GM18526 (cell line): ENCODE results near the gene CD34.

Experiments
- POLR2A ChIP-seq: IDR thresholded peaks from 3 replicates; pipeline ENCODE4 v1.6.1; 2011; ENCODE audit not compliant: insufficient read length; ENCODE audit errors: extremely low read depth

Gene CD34

DNA sequence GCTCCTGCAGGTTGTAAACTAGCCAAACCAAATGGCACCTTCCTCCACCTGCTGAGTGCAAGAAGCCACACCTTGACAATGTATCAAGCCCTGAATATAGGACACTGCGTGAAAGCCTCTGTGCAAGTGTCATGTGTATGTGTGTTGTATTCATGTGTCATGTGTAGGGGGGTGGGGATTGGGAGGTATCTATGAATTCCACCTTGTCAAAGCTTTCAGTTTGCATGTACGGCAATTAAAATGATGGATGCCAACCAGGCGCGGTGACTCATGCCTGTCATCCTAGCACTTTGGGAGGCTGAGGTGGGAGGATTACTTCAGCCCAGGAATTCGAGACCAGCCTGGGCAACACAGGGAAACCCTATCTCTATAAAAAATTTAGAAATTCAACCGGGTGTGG, 19.8 kb downstream of the CD34 start:
- TF ChIP-seq POLR2A = no peak

DNA sequence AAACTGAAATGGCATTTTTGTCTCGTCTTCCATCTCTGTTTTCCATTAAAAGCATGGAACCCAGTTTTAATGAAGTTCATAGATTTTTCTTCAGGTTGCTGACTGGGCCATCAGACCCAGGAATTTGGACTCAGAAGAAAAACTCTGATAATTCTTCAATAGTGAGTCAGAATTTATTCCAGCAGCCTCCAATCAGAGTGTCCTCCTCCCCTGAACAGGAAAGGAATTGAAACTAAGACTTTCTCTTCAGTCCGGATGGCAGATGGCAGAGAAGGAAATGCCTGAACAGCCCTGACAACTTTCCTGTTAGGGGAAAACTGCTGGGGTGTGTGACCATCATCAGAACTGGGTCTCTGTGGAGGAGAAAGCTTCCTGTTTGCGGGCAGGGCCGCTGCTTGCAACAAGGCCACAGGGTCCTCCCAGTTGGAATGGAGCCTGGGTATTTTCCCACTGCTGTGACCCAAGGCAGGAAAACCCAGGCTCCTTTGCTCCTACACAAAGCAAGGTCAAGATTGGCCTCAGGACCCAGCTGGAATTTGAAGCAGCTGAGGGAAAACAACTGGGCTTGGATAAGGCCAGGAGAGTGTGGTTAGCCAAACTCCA, 20.7 kb downstream of the CD34 start:
- no peak for TF ChIP-seq POLR2A

DNA sequence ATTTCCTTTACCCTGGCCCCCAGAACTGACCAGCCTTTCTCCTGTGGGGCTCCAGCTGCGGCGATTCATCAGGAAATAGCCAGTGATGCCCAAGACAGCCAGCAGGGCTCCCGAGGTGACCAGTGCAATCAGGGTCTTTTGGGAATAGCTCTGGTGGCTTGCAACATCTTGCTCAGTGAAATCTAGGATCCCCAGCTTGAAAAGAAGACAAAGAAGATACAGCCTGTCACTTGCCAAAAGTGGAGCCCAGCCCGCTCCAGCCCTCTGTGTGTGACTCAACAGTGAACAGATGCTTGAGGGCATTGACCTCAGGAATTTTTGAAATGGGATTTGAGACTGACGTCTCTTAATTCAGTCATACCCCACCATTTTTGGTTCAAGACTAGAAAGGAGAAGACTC, 22.3 kb downstream of the CD34 start:
- TF ChIP-seq POLR2A = no peak

DNA sequence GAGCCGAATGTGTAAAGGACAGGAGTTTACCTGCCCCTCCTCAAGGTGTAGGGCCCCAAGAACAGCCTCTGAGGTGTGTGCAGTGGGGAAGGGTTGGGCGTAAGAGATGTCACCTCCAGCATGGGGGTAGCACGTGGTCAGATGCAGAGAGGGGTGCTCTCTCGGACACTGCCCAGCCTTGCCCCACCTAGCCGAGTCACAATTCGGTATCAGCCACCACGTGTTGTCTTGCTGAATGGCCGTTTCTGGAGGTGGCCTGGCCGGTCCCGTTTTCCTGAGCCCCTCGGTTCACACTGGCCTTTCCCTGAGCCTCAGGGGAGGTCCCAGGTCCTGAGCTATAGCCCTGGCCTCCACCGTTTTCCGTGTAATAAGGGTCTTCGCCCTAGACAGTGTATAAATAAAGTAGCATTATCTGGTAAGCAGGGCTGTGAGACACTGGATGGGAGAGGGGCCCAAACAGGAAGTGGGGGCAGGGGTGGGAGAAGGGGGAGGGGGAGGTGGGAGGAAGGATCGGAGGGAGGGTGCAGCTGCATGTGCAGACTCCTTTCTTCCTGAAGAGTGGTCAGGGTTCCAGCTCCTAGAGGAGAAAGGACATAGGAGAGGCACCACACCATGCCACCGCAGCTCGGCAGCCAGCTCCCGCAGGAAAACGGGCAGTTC, 23.3 kb downstream of the CD34 start:
- TF ChIP-seq POLR2A = no peak

DNA sequence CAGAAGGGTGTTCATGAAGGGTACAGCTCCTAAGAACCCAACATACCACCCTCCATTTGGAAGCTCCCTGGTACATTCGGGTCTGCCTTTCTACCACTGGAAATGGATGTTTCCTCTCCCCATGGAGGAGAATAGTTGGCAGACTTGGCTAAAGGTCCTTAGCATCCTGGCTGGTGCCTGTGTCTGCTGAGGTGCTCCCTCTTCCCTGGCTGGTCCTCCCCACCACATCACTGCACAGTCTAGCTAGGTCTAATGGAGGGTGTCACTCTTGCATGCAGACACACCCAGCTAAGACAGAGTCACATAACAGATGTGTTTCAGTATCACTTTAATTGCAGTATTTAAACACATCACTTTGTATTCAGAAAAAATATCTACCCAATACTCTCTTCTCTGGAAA, 24.7 kb downstream of the CD34 start:
- no peak for TF ChIP-seq POLR2A

DNA sequence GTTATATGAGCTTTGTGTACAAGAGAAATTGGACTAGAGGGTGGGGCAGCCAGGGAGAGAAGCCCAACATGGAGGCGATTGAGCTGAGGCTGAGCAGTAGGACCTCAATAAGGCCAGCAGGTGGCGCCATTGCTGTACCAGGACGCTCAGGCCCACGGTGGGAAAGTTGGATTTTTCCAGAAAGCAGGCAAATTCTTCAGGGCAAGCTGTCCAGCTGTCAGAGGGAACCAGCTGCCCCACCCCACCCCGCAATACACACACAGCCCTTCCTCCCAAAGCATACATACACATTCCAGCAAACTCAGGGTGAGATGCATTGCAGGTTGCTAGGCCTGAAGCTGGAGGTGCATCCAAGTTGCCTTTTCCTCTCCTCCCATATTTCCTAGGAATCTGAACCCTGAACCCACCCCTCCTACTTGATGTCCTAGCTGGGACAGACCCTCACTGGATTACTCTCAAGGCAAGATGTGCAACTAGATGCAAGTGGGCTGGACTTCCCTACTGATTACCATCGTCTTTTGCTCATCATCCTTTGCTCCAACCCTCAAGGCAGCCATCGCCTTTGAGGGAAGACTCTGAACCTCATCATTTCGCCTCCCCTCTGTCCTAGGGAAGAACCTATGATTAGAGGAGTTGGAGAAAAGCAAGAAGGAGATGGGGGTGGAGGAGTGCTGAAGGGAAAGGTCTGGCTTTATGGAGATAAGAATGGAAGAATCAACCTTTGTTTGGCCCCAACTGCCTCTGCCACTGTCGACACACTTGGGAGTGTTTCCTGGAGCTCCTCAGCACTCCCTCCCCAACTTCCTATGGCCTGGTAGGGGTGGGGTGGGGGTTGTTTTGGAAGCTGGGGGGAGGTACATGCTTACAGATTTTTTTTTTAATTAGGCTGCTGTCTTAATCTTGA, 25.5 kb downstream of the CD34 start:
- TF ChIP-seq POLR2A = no peak

DNA sequence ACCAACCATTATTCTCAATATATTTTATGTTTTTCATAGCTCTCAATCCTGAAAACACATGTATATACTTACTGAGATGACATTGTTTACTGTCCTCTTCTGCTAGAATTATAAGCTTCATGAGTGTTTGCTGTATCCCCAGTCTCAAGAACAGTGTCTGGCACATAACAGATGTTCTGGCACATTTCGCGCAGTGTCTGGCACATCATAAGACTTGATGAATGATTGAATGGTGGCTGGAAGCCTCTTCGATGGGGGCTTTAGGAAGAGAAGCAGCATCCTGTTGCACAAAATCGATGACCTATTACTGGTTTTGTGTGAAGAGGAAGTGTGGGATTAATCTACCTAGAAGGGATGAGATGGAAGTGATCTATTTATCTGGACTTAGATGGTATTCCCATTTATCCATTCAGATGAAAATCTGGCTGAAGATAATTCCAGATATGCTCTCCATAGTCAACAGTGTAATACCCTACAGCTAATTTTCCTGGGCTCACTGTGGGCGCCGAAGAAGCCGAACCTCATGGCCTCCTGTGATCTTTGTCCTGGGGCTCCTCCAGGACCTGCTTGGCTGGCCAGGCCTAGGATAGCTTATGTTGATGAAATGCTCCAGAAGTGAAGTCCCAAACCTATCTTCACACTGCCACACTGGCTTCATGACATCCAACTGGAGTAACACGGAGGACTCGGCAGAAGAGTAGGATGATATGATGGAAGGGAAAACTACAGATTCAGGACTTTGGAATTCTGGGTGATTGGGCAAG, 26.5 kb downstream of the CD34 start:
- TF ChIP-seq POLR2A = no peak

DNA sequence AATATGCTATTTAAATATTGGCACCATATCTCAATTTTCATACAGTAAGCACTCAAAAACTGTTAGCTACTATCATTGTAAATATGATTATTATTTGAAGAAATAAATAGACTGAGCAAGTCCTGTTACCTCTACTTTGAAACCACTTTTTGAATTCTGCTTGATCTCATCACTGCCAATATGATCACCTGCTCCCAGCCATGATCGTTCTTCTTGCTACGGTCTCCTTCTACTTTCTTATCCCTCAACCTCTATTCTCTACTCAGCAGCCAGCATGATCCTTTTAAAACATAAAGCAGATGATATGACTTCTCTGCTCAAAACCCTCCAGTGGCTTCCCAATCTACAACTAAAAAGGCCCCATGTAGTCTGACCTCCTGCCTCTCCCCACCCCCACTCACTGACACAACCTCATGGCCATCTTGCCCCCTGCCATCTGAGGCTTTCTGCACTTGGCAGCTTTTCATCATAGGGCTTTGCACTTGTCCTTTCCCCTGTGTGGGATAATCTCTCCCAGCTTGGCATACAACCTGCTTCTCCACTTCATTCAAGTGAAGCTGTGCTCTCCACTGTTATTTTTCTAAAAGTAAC, 27.2 kb downstream of the CD34 start:
- TF ChIP-seq POLR2A = no peak

DNA sequence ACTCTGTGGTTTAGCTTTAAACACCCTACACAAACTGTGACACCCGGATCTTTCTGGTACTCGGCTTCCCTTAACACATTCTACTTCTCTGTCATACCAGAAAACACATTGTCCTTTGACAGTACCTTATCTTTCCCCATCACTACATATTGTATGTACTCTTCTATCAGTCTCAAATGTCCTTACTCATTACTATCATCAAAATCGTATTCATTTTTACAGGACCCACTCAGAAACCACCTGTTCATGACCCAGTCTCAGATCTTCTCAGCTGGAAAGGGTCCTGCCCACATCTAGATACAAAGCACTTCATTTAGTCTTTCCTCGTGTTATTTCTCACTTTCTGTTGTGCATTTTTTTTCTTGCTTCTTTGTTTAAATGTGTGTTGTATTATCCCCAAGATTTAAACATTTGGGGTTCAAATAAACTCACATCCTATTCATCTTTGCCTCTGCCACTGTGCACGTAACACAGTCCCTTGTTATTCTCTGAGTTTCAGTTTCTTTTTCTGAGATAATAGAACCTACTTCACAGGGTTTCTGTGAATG, 27.7 kb downstream of the CD34 start:
- no peak for TF ChIP-seq POLR2A

DNA sequence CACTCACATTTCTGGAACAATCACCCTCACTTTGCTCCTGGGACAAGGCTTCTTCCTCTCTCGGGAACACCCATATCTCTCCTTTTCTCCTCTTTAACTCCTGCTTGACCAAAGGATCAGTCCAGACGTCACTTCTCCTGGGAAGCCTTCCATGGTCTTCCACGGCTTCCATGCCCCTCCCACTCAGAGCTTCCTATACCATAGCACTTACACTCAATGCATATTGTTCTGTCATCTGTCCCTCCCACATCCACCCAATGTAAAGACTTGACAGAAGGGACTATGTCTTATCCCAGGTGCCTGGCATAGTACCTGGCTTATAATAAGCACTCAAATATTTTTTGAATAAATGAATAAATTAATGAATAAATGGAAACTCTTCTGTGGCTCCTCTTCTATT, 28.2 kb downstream of the CD34 start:
- no peak for TF ChIP-seq POLR2A

DNA sequence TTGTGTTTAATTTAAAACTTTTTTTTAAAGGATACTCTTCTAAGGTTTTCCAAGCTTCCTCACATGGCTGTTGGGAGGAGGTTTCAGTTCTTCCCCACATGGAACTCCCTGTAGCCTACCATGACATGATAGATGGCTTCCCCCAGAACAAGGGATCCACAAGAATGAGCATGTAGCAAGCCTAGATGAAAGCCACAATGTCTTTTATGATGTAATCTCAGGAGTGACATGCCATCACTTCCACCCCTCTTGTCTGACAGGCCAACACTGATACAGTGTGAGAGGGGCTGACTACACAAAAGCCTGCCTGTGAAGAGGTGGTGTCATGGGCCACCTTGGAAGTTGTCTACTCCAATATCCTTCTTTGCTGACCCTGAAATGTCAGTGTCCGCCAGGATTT, 32.0 kb downstream of the CD34 start:
- TF ChIP-seq POLR2A = no peak

DNA sequence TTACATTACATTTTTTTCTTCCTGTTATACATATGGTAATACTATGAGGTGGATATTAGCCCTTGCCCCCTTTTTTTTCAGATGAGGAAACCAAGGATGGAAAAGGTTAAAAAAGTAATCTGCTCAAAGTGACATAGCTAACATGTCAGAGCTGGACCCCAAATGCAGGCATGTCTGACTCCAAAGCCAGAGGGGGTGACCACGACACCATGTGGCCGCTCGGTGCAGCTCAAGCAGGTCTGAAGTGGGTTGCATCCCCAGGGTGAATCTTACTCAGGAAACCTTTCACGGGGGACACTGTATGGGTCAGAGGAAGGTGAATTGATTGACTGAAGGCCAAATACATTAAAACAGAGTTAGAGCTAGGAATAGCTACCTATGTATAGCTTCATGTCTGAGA, 34.8 kb downstream of the CD34 start:
- TF ChIP-seq POLR2A = no peak

DNA sequence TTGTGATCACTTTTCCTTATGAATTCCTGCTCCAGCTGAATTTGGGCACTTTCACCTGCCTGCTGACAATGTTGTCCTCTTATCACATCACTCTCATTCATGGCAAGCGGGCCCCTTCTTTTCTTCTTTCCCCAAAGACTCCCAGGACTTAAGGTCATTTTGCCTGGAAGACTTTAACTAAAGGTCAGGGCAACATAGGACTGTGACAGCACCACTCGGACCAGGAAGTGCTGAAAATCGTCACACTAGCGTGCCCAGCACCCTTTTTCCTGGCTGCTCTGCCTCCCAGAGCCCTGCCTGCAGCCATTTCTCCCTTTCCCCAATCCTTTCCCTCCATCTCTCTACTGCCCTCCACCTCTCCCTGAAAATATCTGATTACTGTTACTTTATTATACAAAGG, 35.4 kb downstream of the CD34 start:
- TF ChIP-seq POLR2A = no peak

DNA sequence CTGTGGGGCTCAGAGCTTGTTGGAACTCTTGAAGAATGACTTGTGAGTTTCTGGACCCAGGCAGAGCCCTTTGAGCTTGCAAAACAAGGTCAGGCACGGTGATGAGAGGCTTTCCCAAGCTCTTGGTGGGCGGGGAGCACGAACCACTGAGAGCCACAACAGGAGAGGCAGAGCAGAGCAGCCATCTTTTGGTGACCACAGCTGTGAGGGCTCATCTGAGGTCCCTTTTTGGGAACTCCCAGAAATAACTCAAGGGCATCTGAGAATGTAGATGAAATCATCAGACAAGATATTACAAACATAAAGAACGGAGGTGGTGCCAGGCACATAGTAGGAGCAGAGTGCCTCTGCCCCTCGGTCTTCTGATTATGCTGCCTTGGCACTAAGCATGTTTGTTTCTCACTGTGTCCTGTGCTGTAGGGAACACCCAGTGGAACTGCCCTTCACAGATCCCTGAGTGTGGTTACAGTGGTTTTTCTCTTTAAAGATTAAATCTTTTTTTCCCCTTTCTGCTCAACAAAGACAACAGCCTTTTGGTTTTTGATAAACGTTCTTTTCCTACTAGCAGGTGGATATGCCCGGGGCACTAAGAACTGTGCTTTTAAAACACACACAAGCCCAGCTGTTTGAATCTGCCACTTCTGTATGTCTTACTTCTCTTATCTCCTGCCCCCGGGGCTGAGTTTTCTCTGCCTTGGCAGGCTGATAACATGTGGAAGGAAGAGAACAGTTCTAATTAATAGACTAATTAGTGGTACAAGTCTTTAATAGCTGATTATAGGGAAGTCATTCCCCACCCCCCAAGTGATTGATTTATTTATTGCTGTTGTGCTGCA, 37.7 kb downstream of the CD34 start:
- no peak for TF ChIP-seq POLR2A

DNA sequence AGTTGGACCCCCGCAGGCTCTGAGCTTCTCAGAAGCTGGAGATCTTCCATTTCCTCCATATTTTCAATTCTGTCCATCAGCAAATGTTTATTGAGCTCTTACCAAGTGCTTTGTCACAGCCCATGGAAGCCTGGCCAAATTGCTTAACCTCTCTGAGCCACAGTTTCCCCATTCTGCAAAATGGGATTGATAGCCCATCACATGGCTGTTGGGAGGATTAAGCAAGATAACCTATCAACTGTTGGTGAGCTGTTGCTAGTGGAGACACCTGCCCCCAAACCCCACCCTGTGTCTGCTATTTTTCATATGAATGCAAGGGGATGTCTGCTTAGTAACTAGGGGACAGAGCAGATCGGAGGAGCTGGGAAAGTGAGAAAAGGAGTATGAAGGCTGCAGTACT, 38.3 kb downstream of the CD34 start:
- TF ChIP-seq POLR2A = no peak
